NCI-H82 (cell line): Measurements from ENCODE around the gene PNPLA2.

Experiments
- DNase-seq: peaks from one replicate; lab custom pipeline; 2025; lab: John Stamatoyannopoulos, UW

The PNPLA2 gene

GRCh38 chr11:831118-831864, 12.6 kb downstream of the PNPLA2 start:
- peak; percentile 43 for DNase-seq

GRCh38 chr11:831961-832528, 13.3 kb downstream of the PNPLA2 start:
- DNase-seq = no peak

- peak; percentile 76 for DNase-seq
Observed at GRCh38 chr11:832529-833113, 13.9 kb downstream of the PNPLA2 start, which contains the start of gene CD151. TSS of gene CD151 (plus strand) at chr11:832952. CDS start at chr11:836070, 3,118 bp downstream.

GRCh38 chr11:833114-833791, 14.5 kb downstream of the PNPLA2 start:
- peak; percentile 48 for DNase-seq

- DNase-seq = peak; percentile 45
Observed at GRCh38 chr11:833849-834311, 15.2 kb downstream of the PNPLA2 start.

- no peak for DNase-seq
Observed at GRCh38 chr11:834371-835316, 15.9 kb downstream of the PNPLA2 start.

GRCh38 chr11:836274-836673, 17.6 kb downstream of the PNPLA2 start:
- no peak for DNase-seq

GRCh38 chr11:836700-837099, 18.0 kb downstream of the PNPLA2 start:
- no peak for DNase-seq

- DNase-seq = no peak
Observed at GRCh38 chr11:837189-837989, 18.7 kb downstream of the PNPLA2 start.

GRCh38 chr11:837990-838307, 19.2 kb downstream of the PNPLA2 start:
- DNase-seq = no peak

- peak; percentile 81 for DNase-seq
Observed at GRCh38 chr11:838441-839279, 19.9 kb downstream of the PNPLA2 start.

- no peak for DNase-seq
Observed at GRCh38 chr11:839280-839623, 20.5 kb downstream of the PNPLA2 start.

GRCh38 chr11:839875-840617, 21.3 kb downstream of the PNPLA2 start:
- DNase-seq = no peak

- DNase-seq = no peak
Observed at GRCh38 chr11:841981-842369, 23.3 kb downstream of the PNPLA2 start.

- DNase-seq = peak; percentile 90
Observed at GRCh38 chr11:842370-843002, 23.8 kb downstream of the PNPLA2 start, which contains the start of the genes POLR2L and TSPAN4. TSS of gene POLR2L (minus strand) at chr11:842529. CDS start at chr11:842508, 21 bp downstream. TSS of gene TSPAN4 (plus strand) at chr11:842852. CDS start at chr11:850305, 7,453 bp downstream.

- no peak for DNase-seq
Observed at GRCh38 chr11:843086-843734, 24.5 kb downstream of the PNPLA2 start.

GRCh38 chr11:843818-844692, 25.3 kb downstream of the PNPLA2 start:
- DNase-seq = no peak
